ENCODE data around the gene CRABP1. TPM values are rescaled to one million over a fixed set of nuclear protein-coding genes. Genes with fewer than 3 reads are reported as not detected.

The CRABP1 gene
- polyA plus RNA-seq (2011; rRNA removed) (0.57 and 1.3 TPM in 2 replicates), polyA plus RNA-seq (2017; fragmentation: RNase III; extraction: RNeasy Plus Mini Kit Qiagen cat#74134 plus additional on column Dnase treatment) (0.79 to 1.1 TPM (median 1.0 TPM) in 3 replicates), polyA minus RNA-seq (2011; rRNA and poly(A)+ RNA removed) (0.79 TPM in 1 of 2 replicates, not detected in the other)
- 1.7 and 2.1 TPM in 2 replicates for polyA plus RNA-seq (2012; cell fraction: cytosol; rRNA removed)
- 0.39 and 0.80 TPM in 2 replicates for polyA plus RNA-seq (2012; cell fraction: nucleus; rRNA removed)

DNA sequence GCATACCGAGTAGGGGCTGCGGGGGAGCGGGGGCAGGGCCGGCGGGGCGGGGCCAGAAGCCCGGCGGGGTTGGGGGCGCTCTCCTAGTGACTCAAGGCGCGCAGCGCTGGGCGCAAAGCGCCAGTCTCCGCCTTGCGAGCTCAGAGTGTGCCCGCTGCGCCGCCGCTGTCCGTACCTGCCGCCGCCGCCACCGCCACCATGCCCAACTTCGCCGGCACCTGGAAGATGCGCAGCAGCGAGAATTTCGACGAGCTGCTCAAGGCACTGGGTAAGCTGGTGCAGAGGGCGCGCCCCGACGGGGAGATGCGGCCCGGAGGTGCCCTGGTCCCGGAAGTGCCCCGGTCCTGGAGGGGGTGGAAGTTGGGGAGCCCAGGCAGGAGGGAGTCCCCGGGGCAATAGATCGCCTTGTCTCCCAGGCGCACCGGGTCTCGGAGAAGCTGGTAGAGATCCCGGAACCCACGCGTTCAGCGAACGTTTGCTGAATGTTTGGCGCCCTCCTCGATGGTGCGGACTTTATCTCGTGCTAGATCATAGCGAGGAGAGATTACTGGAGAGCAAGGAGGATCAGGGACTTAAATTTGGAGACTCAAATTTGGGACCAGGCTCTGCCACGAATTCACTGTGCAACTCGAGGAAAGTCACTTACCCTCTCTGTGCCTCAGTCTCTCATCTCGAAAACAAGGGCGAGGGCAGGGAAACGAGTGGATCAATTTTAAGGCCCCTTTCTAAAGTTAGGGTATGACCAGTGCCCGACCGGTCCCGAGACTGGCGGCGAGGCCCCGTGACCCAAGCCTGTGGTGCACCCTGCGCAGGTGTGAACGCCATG lies at the start of gene CRABP1:
CRABP1 (plus strand) TSS at position 123 of the 826 bp plus-strand sequence; CDS start at position 199, 76 bp downstream.
- H3K9me3 ChIP-seq: no peaks in the 10 kb centered on the region
- peak within 1 kb of the TSS in 1 of 2 experiments; percentile 16; a peak in 1 of 6 replicates for H3K27ac ChIP-seq
- WGBS (ENCODE audit: missing lambda C conversion rate): 20% methylated on average over 52 of the region's 67 CpGs
- FAIRE-seq (no peak), DNase-seq (ENCODE audit: low read depth in 1 of 2, low spot score in 1 of 2) (peak in 1 of 2 experiments; percentile 27), ATAC-seq (peak; percentile 12 to 42; a peak in 4 of 6 replicates)
- ChIA-PET POLR2A (interaction anchor here (1.0 kb wide), 1 partner anchor 97 kb away, joined by 3 read pairs; the partner anchor contains the start of gene IREB2), CTCF (interaction anchor here (1.1 to 2.7 kb wide), 4 partner anchors 11 to 83 kb away, joined by 3 to 6 read pairs (median 4); no protein-coding TSS in a partner anchor)
- H3K4me1 ChIP-seq: peaks cover 16% of the 10 kb centered on the region; the same call in 2 of the 3 replicates
- TF ChIP-seq CEBPB (IDR thresholded peaks at IDR 0.05) (no peak), TP53 (CRISPR knock-in tag; IDR thresholded peaks at IDR 0.05) (no peak), FOXS1 (CRISPR knock-in tag; IDR thresholded peaks at IDR 0.05) (no peak), EHMT2 (IDR thresholded peaks at IDR 0.05; ENCODE audit: low read depth) (no peak), MAZ (IDR thresholded peaks at IDR 0.05; ENCODE audit: borderline replicate concordance, low read depth, low read length) (no peak), JUNB (IDR thresholded peaks at IDR 0.05) (no peak), HDAC2 (IDR thresholded peaks at IDR 0.05) (no peak), RNF2 (IDR thresholded peaks at IDR 0.05; ENCODE audit: borderline replicate concordance, low read depth) (no peak), RCOR1 (IDR thresholded peaks at IDR 0.05; ENCODE audit: low read depth, low read length) (no peak)
- TF ChIP-seq, protein P1, sequence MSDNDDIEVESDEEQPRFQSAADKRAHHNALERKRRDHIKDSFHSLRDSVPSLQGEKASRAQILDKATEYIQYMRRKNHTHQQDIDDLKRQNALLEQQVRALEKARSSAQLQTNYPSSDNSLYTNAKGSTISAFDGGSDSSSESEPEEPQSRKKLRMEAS (IDR thresholded peaks at IDR 0.05): no peak
- TF ChIP-seq, protein P2, sequence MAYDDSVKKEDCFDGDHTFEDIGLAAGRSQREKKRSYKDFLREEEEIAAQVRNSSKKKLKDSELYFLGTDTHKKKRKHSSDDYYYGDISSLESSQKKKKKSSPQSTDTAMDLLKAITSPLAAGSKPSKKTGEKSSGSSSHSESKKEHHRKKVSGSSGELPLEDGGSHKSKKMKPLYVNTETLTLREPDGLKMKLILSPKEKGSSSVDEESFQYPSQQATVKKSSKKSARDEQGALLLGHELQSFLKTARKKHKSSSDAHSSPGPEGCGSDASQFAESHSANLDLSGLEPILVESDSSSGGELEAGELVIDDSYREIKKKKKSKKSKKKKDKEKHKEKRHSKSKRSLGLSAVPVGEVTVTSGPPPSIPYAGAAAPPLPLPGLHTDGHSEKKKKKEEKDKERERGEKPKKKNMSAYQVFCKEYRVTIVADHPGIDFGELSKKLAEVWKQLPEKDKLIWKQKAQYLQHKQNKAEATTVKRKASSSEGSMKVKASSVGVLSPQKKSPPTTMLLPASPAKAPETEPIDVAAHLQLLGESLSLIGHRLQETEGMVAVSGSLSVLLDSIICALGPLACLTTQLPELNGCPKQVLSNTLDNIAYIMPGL (CRISPR knock-in tag; IDR thresholded peaks at IDR 0.05; ENCODE audit: borderline replicate concordance): no peak
- TF ChIP-seq, protein P3, sequence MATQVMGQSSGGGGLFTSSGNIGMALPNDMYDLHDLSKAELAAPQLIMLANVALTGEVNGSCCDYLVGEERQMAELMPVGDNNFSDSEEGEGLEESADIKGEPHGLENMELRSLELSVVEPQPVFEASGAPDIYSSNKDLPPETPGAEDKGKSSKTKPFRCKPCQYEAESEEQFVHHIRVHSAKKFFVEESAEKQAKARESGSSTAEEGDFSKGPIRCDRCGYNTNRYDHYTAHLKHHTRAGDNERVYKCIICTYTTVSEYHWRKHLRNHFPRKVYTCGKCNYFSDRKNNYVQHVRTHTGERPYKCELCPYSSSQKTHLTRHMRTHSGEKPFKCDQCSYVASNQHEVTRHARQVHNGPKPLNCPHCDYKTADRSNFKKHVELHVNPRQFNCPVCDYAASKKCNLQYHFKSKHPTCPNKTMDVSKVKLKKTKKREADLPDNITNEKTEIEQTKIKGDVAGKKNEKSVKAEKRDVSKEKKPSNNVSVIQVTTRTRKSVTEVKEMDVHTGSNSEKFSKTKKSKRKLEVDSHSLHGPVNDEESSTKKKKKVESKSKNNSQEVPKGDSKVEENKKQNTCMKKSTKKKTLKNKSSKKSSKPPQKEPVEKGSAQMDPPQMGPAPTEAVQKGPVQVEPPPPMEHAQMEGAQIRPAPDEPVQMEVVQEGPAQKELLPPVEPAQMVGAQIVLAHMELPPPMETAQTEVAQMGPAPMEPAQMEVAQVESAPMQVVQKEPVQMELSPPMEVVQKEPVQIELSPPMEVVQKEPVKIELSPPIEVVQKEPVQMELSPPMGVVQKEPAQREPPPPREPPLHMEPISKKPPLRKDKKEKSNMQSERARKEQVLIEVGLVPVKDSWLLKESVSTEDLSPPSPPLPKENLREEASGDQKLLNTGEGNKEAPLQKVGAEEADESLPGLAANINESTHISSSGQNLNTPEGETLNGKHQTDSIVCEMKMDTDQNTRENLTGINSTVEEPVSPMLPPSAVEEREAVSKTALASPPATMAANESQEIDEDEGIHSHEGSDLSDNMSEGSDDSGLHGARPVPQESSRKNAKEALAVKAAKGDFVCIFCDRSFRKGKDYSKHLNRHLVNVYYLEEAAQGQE (IDR thresholded peaks at IDR 0.05): no peak
- TF ChIP-seq, protein P4, sequence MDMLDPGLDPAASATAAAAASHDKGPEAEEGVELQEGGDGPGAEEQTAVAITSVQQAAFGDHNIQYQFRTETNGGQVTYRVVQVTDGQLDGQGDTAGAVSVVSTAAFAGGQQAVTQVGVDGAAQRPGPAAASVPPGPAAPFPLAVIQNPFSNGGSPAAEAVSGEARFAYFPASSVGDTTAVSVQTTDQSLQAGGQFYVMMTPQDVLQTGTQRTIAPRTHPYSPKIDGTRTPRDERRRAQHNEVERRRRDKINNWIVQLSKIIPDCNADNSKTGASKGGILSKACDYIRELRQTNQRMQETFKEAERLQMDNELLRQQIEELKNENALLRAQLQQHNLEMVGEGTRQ (IDR thresholded peaks at IDR 0.05): no peak
- TF ChIP-seq, protein P5, sequence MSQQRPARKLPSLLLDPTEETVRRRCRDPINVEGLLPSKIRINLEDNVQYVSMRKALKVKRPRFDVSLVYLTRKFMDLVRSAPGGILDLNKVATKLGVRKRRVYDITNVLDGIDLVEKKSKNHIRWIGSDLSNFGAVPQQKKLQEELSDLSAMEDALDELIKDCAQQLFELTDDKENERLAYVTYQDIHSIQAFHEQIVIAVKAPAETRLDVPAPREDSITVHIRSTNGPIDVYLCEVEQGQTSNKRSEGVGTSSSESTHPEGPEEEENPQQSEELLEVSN (IDR thresholded peaks at IDR 0.05; ENCODE audit: borderline replicate concordance, low read depth): no peak
- TF ChIP-seq, protein P6, sequence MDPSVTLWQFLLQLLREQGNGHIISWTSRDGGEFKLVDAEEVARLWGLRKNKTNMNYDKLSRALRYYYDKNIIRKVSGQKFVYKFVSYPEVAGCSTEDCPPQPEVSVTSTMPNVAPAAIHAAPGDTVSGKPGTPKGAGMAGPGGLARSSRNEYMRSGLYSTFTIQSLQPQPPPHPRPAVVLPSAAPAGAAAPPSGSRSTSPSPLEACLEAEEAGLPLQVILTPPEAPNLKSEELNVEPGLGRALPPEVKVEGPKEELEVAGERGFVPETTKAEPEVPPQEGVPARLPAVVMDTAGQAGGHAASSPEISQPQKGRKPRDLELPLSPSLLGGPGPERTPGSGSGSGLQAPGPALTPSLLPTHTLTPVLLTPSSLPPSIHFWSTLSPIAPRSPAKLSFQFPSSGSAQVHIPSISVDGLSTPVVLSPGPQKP (IDR thresholded peaks at IDR 0.05; ENCODE audit: low read depth, low read length): no peak
- TF ChIP-seq, protein P7, sequence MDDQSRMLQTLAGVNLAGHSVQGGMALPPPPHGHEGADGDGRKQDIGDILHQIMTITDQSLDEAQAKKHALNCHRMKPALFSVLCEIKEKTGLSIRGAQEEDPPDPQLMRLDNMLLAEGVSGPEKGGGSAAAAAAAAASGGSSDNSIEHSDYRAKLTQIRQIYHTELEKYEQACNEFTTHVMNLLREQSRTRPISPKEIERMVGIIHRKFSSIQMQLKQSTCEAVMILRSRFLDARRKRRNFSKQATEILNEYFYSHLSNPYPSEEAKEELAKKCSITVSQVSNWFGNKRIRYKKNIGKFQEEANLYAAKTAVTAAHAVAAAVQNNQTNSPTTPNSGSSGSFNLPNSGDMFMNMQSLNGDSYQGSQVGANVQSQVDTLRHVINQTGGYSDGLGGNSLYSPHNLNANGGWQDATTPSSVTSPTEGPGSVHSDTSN (IDR thresholded peaks at IDR 0.05): no peak
- H3K4me3 ChIP-seq: peak within 1 kb of the TSS; percentile 40
- peak within 1 kb of the TSS; percentile 81 for H3K4me2 ChIP-seq
